ENCODE data around the gene GJB2. TPM values are rescaled to one million over a fixed set of nuclear protein-coding genes. Genes with fewer than 3 reads are reported as not detected.

The GJB2 gene
- total and polyA plus RNA-seq, 10 of the 15 experiments (the other 5 are each of a cell fraction or from before 2014, with no cell fraction given) = 0.07 to 0.59 (median 0.31) TPM; not detected in 1

DNA sequence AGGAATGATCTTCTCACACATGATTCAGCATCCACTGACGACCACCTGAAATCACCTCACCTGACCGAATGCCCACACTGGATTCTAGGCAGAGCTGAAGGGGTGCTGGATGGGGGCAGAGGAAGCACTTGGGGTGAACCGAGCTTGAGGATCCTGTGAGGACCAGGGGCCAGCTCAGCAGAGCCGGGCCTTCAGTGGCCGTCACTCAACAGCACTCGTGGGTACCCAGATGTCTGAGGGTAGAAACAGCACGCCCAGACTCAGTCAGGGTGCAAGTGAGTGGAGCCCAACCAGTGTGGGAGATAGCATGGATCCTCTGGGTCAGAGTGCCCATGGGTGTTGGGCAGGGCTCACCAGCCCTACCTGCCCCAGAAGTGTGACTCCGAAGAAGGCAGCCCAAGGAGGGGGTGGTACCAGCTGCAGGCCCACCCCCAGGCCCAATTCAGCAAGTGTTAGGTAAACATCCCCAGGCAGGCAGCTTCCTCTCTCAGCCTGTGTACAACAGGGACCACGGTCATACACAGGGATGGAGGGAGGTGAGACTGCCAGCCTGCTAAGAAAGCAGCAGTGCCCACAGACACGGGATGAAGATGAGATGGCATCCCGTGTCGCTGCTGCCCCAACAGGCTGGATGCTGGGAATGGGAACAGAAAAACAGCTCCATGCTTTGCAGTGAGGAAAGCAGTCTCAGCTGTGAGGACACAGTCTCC, 48.4 kb downstream of the GJB2 start:
- Histone ChIP-seq H4K20me1 (ENCODE audit: control insufficient read depth, insufficient read depth) (no peaks in the 10 kb centered on the region), H3K9ac (ENCODE audit: control insufficient read depth, insufficient read depth, low read length) (no peak overlapping the region), H3K4me1 (ENCODE audit: control insufficient read depth, insufficient read depth, low read length) (no peaks in the 10 kb centered on the region), H3K36me3 (ENCODE audit: control insufficient read depth in 2 of 2, insufficient read depth in 2 of 2, low read length in 1 of 2) (no peaks in the 10 kb centered on the region), H3K79me2 (ENCODE audit: control insufficient read depth, insufficient read depth, low read length) (no peaks in the 10 kb centered on the region), H3K9me3 (replicated peaks; ENCODE audit: control insufficient read depth, insufficient read depth, low read length) (no peaks in the 10 kb centered on the region), H3K27me3 (replicated peaks in 1 of 2; ENCODE audit: control insufficient read depth in 2 of 2, insufficient read depth in 2 of 2, low read length in 1 of 2) (peaks cover 0 to 3% of the 10 kb centered on the region in 2 experiments; a peak in 2 of 4 replicates), H3K4me3 (no peak overlapping the region), H3K27ac (ENCODE audit: control insufficient read depth, insufficient read depth) (no peak overlapping the region), H3K4me2 (ENCODE audit: control insufficient read depth, insufficient read depth) (no peak overlapping the region), H2AFZ (ENCODE audit: control insufficient read depth, low read depth, low read length) (no peak overlapping the region)
- FAIRE-seq (no peak), ATAC-seq (no peak), DNase-seq (ENCODE audit: low read depth, low spot score) (no peak)
- CTCF ChIA-PET = no interaction called here
- intact Hi-C loops (cut with micrococcal nuclease; ENCODE audit: unreplicated experiment) (no loop called here), in situ Hi-C loops (cut with MboI) (no loop called here)
- POLR2A ChIA-PET = no interaction called here
- 40% methylated on average over 12 of the region's 12 CpGs for WGBS (ENCODE audit: insufficient coverage, insufficient replicate concordance, low lambda C conversion rate, missing lambda C conversion rate)
- RAD21 ChIA-PET (ENCODE audit: unreplicated experiment) = no interaction called here
- SMC1A ChIA-PET (ENCODE audit: uncharacterized antibody, unreplicated experiment) = interaction anchor here (1.0 kb wide), 1 partner anchor 15 kb away, joined by 3 read pairs; no protein-coding TSS in a partner anchor
- no TSS peak for BruUV-seq (replicated peaks)
- TF ChIP-seq, protein P1, sequence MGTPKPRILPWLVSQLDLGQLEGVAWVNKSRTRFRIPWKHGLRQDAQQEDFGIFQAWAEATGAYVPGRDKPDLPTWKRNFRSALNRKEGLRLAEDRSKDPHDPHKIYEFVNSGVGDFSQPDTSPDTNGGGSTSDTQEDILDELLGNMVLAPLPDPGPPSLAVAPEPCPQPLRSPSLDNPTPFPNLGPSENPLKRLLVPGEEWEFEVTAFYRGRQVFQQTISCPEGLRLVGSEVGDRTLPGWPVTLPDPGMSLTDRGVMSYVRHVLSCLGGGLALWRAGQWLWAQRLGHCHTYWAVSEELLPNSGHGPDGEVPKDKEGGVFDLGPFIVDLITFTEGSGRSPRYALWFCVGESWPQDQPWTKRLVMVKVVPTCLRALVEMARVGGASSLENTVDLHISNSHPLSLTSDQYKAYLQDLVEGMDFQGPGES (IDR thresholded peaks at IDR 0.05) = no peak
- TF ChIP-seq POLR2AphosphoS2 (IDR thresholded peaks at IDR 0.05; ENCODE audit: low read depth, low read length) = no peak
- TF ChIP-seq FOXM1 (IDR thresholded peaks at IDR 0.05; ENCODE audit: low read depth, low read length) = no peak
- no peak for TF ChIP-seq ZNF384 (IDR thresholded peaks at IDR 0.05; ENCODE audit: borderline replicate concordance, low read depth, low read length)
- TF ChIP-seq, protein P2, sequence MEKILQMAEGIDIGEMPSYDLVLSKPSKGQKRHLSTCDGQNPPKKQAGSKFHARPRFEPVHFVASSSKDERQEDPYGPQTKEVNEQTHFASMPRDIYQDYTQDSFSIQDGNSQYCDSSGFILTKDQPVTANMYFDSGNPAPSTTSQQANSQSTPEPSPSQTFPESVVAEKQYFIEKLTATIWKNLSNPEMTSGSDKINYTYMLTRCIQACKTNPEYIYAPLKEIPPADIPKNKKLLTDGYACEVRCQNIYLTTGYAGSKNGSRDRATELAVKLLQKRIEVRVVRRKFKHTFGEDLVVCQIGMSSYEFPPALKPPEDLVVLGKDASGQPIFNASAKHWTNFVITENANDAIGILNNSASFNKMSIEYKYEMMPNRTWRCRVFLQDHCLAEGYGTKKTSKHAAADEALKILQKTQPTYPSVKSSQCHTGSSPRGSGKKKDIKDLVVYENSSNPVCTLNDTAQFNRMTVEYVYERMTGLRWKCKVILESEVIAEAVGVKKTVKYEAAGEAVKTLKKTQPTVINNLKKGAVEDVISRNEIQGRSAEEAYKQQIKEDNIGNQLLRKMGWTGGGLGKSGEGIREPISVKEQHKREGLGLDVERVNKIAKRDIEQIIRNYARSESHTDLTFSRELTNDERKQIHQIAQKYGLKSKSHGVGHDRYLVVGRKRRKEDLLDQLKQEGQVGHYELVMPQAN (conservative IDR thresholded peaks at IDR 0.05) = no peak
- no peak for TF ChIP-seq JUNB (IDR thresholded peaks at IDR 0.05)
- no peak for TF ChIP-seq PAX5 (IDR thresholded peaks at IDR 0.05; ENCODE audit: borderline replicate concordance, low read depth, low read length)
- TF ChIP-seq, protein P3, sequence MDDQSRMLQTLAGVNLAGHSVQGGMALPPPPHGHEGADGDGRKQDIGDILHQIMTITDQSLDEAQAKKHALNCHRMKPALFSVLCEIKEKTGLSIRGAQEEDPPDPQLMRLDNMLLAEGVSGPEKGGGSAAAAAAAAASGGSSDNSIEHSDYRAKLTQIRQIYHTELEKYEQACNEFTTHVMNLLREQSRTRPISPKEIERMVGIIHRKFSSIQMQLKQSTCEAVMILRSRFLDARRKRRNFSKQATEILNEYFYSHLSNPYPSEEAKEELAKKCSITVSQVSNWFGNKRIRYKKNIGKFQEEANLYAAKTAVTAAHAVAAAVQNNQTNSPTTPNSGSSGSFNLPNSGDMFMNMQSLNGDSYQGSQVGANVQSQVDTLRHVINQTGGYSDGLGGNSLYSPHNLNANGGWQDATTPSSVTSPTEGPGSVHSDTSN (IDR thresholded peaks at IDR 0.05; ENCODE audit: insufficient replicate concordance, low read depth, low read length) = no peak
- TF ChIP-seq ZZZ3 (IDR thresholded peaks at IDR 0.05; ENCODE audit: control insufficient read depth, insufficient read length, low read depth) = no peak
- no peak for TF ChIP-seq ZSCAN29 (IDR thresholded peaks at IDR 0.05)
- TF ChIP-seq, protein P4, sequence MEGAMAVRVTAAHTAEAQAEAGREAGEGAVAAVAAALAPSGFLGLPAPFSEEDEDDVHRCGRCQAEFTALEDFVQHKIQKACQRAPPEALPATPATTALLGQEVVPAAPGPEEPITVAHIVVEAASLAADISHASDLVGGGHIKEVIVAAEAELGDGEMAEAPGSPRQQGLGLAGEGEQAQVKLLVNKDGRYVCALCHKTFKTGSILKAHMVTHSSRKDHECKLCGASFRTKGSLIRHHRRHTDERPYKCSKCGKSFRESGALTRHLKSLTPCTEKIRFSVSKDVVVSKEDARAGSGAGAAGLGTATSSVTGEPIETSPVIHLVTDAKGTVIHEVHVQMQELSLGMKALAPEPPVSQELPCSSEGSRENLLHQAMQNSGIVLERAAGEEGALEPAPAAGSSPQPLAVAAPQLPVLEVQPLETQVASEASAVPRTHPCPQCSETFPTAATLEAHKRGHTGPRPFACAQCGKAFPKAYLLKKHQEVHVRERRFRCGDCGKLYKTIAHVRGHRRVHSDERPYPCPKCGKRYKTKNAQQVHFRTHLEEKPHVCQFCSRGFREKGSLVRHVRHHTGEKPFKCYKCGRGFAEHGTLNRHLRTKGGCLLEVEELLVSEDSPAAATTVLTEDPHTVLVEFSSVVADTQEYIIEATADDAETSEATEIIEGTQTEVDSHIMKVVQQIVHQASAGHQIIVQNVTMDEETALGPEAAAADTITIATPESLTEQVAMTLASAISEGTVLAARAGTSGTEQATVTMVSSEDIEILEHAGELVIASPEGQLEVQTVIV (IDR thresholded peaks at IDR 0.05; ENCODE audit: borderline replicate concordance, partially characterized antibody) = no peak
- no peak for TF ChIP-seq PAX8 (IDR thresholded peaks at IDR 0.05)
- no peak for TF ChIP-seq KDM1A (IDR thresholded peaks at IDR 0.05; ENCODE audit: borderline replicate concordance)
- no peak for TF ChIP-seq ASH2L (IDR thresholded peaks at IDR 0.05; ENCODE audit: borderline replicate concordance, low read depth)
- TF ChIP-seq CBX5 (IDR thresholded peaks at IDR 0.05; ENCODE audit: low read depth) = no peak

Data from GM12878 (cell line).